OCI-LY1 (cell line): ENCODE data around the gene KDM4B.

Experiments used
- CTCF ChIP-seq: fragments of 200-600 bp; sonication (generic), shearing (Covaris generic); IDR thresholded peaks from 2 replicates; pipeline ENCODE4 v1.5.1; 2017; ENCODE audit warnings: mild to moderate bottlenecking, antibody characterized with exemption, low read length, moderate library complexity, mixed read lengths
- EZH2 ChIP-seq: fragments of 200-600 bp; sonication (generic), shearing (Covaris generic); IDR thresholded peaks from 2 replicates; pipeline ENCODE4 v1.8.0; 2017; ENCODE audit warnings: borderline replicate concordance, mixed run types, mild to moderate bottlenecking, antibody characterized with exemption, low read length, moderate library complexity, mixed read lengths

GRCh38 chr19:5078182-5078581 is 109.3 kb downstream of the KDM4B start:
- TF ChIP-seq CTCF (no peak), EZH2 (no peak)
